ENCODE data around the gene HERC6.
"Not testable (repeated sequence)": the region's sequence is repeated elsewhere in the genome, so short reads cannot be mapped to it uniquely, and the experiment has no call there.

Gene HERC6

GRCh38 chr4:88378691-88379559 is at the start of gene HERC6:
Gene HERC6, plus strand, starts transcription at chr4:88378852. Its CDS starts 70 bp downstream, at chr4:88378922.
- peak; percentile 49 for DNase-seq

GRCh38 chr4:88333741-88334405 is 44.8 kb upstream of the HERC6 start:
- DNase-seq: no peak

- DNase-seq: no peak
Observed at GRCh38 chr4:88335092-88335665, 43.5 kb upstream of the HERC6 start.

GRCh38 chr4:88341227-88342192 is 37.1 kb upstream of the HERC6 start:
- no peak for DNase-seq

GRCh38 chr4:88346902-88347301 is 31.8 kb upstream of the HERC6 start:
- DNase-seq: not testable (repeated sequence)

- not testable (repeated sequence) for DNase-seq
Observed at GRCh38 chr4:88348761-88349160, 29.9 kb upstream of the HERC6 start.

GRCh38 chr4:88350786-88351185 is 27.9 kb upstream of the HERC6 start:
- no peak for DNase-seq

GRCh38 chr4:88352062-88352740 is 26.5 kb upstream of the HERC6 start:
- DNase-seq: no peak

- no peak for DNase-seq
Observed at GRCh38 chr4:88353324-88353723, 25.3 kb upstream of the HERC6 start.

- DNase-seq: no peak
Observed at GRCh38 chr4:88356771-88357170, 21.9 kb upstream of the HERC6 start.

- no peak for DNase-seq
Observed at GRCh38 chr4:88357262-88357661, 21.4 kb upstream of the HERC6 start.

- no peak for DNase-seq
Observed at GRCh38 chr4:88359558-88359957, 19.1 kb upstream of the HERC6 start.

- DNase-seq: no peak
Observed at GRCh38 chr4:88360256-88360655, 18.4 kb upstream of the HERC6 start.

- no peak for DNase-seq
Observed at GRCh38 chr4:88360791-88361190, 17.9 kb upstream of the HERC6 start.

GRCh38 chr4:88361217-88361773 is 17.4 kb upstream of the HERC6 start:
- not testable (repeated sequence) for DNase-seq

GRCh38 chr4:88366460-88366859 is 12.2 kb upstream of the HERC6 start:
- no peak for DNase-seq

- DNase-seq: no peak
Observed at GRCh38 chr4:88367826-88368225, 10.8 kb upstream of the HERC6 start.

- DNase-seq: not testable (repeated sequence)
Observed at GRCh38 chr4:88369180-88369812, 9.4 kb upstream of the HERC6 start.

- DNase-seq: no peak
Observed at GRCh38 chr4:88381123-88381522, 2.5 kb downstream of the HERC6 start.

- no peak for DNase-seq
Observed at GRCh38 chr4:88382621-88383020, 4.0 kb downstream of the HERC6 start.

- no peak for DNase-seq
Observed at GRCh38 chr4:88390128-88390527, 11.5 kb downstream of the HERC6 start.
